ENCODE data around the gene JPH2.

DNA sequence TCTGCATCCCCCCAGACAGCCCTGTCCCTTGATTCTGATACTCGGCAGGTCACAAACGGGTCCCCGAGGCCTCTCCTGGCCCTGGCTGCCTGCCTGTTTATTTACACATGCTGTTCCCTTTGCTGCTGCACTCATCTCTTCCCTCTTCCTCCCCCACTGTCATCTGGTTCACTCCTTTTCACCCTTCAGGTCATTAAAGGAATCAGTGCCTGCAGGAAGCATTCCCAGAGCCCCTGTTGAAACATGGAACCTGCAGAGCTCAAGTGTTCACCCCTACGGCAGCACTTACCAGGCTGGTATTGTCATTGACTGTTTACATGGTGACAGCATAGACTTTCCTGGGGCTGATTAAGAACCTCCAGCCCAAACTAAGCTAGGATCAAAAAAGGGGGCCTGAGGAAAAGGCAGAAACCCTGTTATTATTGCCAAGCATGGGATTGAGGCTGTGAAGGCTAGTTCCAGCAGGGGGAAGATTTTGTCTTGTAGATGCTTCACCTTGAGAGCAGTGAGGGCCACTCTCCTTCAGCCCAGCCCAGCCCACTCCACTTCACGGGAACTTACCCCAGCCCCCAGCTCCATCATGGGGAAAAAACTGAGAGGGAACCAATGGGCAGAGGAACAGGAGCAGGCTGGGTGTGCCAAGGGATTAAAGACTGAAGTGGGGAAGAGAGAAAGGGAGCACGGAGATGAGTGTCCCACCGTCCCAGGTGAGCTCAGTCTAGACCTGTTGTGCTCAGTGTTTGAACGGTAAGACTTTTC lies 73.2 kb downstream of the JPH2 start:
- TF ChIP-seq, protein P1, sequence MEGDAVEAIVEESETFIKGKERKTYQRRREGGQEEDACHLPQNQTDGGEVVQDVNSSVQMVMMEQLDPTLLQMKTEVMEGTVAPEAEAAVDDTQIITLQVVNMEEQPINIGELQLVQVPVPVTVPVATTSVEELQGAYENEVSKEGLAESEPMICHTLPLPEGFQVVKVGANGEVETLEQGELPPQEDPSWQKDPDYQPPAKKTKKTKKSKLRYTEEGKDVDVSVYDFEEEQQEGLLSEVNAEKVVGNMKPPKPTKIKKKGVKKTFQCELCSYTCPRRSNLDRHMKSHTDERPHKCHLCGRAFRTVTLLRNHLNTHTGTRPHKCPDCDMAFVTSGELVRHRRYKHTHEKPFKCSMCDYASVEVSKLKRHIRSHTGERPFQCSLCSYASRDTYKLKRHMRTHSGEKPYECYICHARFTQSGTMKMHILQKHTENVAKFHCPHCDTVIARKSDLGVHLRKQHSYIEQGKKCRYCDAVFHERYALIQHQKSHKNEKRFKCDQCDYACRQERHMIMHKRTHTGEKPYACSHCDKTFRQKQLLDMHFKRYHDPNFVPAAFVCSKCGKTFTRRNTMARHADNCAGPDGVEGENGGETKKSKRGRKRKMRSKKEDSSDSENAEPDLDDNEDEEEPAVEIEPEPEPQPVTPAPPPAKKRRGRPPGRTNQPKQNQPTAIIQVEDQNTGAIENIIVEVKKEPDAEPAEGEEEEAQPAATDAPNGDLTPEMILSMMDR (IDR thresholded peaks at IDR 0.05 in 2 of 3, conservative IDR thresholded peaks at IDR 0.05 in 1 of 3; ENCODE audit: borderline replicate concordance in 1 of 3, insufficient read depth in 1 of 3, low read depth in 2 of 3, low read length in 2 of 3) = no peak
- no peak for TF ChIP-seq JUND (IDR thresholded peaks at IDR 0.05)
- no peak for TF ChIP-seq ZNF274 (IDR thresholded peaks at IDR 0.05; ENCODE audit: low read depth, low read length)
- TF ChIP-seq YY1 (IDR thresholded peaks at IDR 0.05; ENCODE audit: extremely low read depth, insufficient replicate concordance, low read depth, low read length) = no peak
- TF ChIP-seq, protein P2, sequence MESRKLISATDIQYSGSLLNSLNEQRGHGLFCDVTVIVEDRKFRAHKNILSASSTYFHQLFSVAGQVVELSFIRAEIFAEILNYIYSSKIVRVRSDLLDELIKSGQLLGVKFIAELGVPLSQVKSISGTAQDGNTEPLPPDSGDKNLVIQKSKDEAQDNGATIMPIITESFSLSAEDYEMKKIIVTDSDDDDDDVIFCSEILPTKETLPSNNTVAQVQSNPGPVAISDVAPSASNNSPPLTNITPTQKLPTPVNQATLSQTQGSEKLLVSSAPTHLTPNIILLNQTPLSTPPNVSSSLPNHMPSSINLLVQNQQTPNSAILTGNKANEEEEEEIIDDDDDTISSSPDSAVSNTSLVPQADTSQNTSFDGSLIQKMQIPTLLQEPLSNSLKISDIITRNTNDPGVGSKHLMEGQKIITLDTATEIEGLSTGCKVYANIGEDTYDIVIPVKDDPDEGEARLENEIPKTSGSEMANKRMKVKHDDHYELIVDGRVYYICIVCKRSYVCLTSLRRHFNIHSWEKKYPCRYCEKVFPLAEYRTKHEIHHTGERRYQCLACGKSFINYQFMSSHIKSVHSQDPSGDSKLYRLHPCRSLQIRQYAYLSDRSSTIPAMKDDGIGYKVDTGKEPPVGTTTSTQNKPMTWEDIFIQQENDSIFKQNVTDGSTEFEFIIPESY (IDR thresholded peaks at IDR 0.05; ENCODE audit: extremely low read depth, insufficient replicate concordance, low read length) = no peak
- TF ChIP-seq EZH2 (IDR thresholded peaks at IDR 0.05) = no peak
- TF ChIP-seq POLR2AphosphoS5 (IDR thresholded peaks at IDR 0.05; ENCODE audit: low read depth, low read length) = no peak
- TF ChIP-seq, protein P3, sequence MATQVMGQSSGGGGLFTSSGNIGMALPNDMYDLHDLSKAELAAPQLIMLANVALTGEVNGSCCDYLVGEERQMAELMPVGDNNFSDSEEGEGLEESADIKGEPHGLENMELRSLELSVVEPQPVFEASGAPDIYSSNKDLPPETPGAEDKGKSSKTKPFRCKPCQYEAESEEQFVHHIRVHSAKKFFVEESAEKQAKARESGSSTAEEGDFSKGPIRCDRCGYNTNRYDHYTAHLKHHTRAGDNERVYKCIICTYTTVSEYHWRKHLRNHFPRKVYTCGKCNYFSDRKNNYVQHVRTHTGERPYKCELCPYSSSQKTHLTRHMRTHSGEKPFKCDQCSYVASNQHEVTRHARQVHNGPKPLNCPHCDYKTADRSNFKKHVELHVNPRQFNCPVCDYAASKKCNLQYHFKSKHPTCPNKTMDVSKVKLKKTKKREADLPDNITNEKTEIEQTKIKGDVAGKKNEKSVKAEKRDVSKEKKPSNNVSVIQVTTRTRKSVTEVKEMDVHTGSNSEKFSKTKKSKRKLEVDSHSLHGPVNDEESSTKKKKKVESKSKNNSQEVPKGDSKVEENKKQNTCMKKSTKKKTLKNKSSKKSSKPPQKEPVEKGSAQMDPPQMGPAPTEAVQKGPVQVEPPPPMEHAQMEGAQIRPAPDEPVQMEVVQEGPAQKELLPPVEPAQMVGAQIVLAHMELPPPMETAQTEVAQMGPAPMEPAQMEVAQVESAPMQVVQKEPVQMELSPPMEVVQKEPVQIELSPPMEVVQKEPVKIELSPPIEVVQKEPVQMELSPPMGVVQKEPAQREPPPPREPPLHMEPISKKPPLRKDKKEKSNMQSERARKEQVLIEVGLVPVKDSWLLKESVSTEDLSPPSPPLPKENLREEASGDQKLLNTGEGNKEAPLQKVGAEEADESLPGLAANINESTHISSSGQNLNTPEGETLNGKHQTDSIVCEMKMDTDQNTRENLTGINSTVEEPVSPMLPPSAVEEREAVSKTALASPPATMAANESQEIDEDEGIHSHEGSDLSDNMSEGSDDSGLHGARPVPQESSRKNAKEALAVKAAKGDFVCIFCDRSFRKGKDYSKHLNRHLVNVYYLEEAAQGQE (IDR thresholded peaks at IDR 0.05; ENCODE audit: low read depth) = no peak
- no peak for TF ChIP-seq ELF1 (IDR thresholded peaks at IDR 0.05; ENCODE audit: borderline replicate concordance, low read depth)
- TF ChIP-seq TCF7L2 (IDR thresholded peaks at IDR 0.05; ENCODE audit: borderline replicate concordance, extremely low read depth, insufficient read depth, insufficient read length) = no peak
